Stomach (tissue), 9 donors: ENCODE data around the gene SYT3. TPM values are rescaled to one million over a fixed set of nuclear protein-coding genes. Genes with fewer than 3 reads are reported as not detected.

Source experiments
- DNase-seq, 2 donors: peaks; one replicate each; pipeline versions ENCODE4 v3.0.0 to v3.0.0-alpha.2; 2013 to 2019
- H3K27ac ChIP-seq, 5 donors: fragments of 200-600 bp in 4 of 5; sonication (generic) in 4 of 5; one replicate each; pipeline ENCODE4 v1.5.1; 2013 to 2019; ENCODE audit warnings: mild to moderate bottlenecking in 1 of 5, moderate library complexity in 1 of 5
- H3K27me3 ChIP-seq, 3 donors: fragments of 200-600 bp; sonication (generic); one replicate each; pipeline ENCODE4 v1.5.1; 2017 to 2019; ENCODE audit warnings: mixed run types in 1 of 3
- H3K36me3 ChIP-seq, 4 donors: fragments of 200-600 bp; sonication (generic); 1 replicate in 3 of 4; 2 replicates in 1 of 4; pipeline ENCODE4 v1.5.1; 2016 to 2019
- H3K4me1 ChIP-seq, 4 donors: fragments of 200-600 bp; sonication (generic); one replicate each; pipeline ENCODE4 v1.5.1; 2016 to 2019
- H3K4me3 ChIP-seq, 4 donors: fragments of 200-600 bp; sonication (generic) in 3 of 4; one replicate each; pipeline ENCODE4 v1.5.1; 2016 to 2019; ENCODE audit warnings: mild to moderate bottlenecking in 1 of 4
- H3K9me3 ChIP-seq, 4 donors: fragments of 200-600 bp; sonication (generic); one replicate each; pipeline ENCODE4 v1.5.1; 2016 to 2019
- EP300 ChIP-seq: sonication (generic); formaldehyde crosslinking; IDR thresholded peaks from one replicate; pipeline ENCODE4 v1.6.1; 2017; ENCODE audit warnings: antibody characterized with exemption
- POLR2A ChIP-seq, 4 donors: fragments of 450-650 bp; IDR thresholded peaks; one replicate each; pipeline ENCODE4 v1.6.1; 2016; ENCODE audit warnings: antibody characterized with exemption in 4 of 4, control low read depth in 2 of 4, mild to moderate bottlenecking in 1 of 4, moderate library complexity in 1 of 4
- POLR2AphosphoS5 ChIP-seq, 3 donors: sonication (generic); formaldehyde crosslinking; IDR thresholded peaks; one replicate each; pipeline ENCODE4 v1.6.1; 2016; ENCODE audit warnings: antibody characterized with exemption in 3 of 3
- WGBS, 5 donors: extraction: QIAGEN DNeasy Blood & Tissue Kit in 3 of 5; methylation state at CpG; one replicate each; pipeline versions ENCODE4 v1.1.5 to v1.1.7; 2013 to 2018; 5-methylcytosine and 5-hydroxymethylcytosine counted together
- intact Hi-C: fragments of 100-400 bp; cut with DNase I; formaldehyde crosslinking; loops from one replicate; pipeline ENCODE4 v1.15.1; 2023; ENCODE audit warnings: low total_unique reads
- polyA plus RNA-seq, 3 donors: library from polyadenylated mRNA; stranded (reverse); fragments of 200-250 nt; gene quantifications; one replicate each; pipeline ENCODE4 v1.2.3, GENCODE V29; 2013
- total RNA-seq, 5 donors: library from RNA; depleted of rRNA; stranded (reverse); fragments of >200 nt; gene quantifications; one replicate each; pipeline versions ENCODE4 v1.1.0 to v1.2.3, GENCODE V29; 2014 to 2016
- TF ChIP-seq, protein P1 (sequence below), 7 experiments: fragments of 450-650 bp in 4 of 7; fragments of 200-600 bp in 3 of 7; sonication (generic) in 3 of 7; IDR thresholded peaks; one replicate each; pipeline ENCODE4 v1.5.1; 2016 to 2019; ENCODE audit warnings: antibody characterized with exemption in 7 of 7, control low read depth in 2 of 7, mild to moderate bottlenecking in 1 of 7
- donor health status: healthy with polysubstance abuse.
- donor health status: Bipolar disorder and iron deficiency.
- donor health status: healthy.

Gene SYT3
- total and polyA plus RNA-seq, 8 donors, result 0.13 to 1.3 (median 0.14) TPM; not detected in 5

DNA sequence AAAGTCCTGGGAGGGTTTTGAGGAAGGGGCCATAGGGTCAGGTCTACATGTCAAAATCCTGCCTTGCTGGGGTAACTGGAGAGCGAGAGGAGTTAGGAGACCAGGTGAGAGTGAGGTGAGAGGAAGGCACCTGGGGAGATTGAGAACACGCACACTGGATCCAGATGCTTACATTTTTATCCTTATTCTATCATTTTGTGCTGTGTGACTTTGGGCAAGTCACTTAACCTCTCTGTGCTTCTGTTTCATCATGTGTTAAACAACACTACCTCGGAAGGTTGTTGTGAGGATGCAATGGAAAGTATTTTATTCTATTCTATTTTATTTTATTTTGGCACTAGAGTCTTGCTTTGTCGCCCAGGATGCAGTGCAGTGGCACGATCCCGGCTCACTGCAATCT is 13.0 kb upstream of the SYT3 start:
- Histone ChIP-seq H3K27ac (no peak overlapping the region), H3K36me3 (no peaks in the 10 kb centered on the region), H3K4me1 (peaks cover 0 to 1% (median under 1%) of the 10 kb centered on the region in 4 donors), H3K9me3 (peaks cover 10 to 21% (median 16%) of the 10 kb centered on the region in 4 donors), H3K27me3 (peaks cover 0 to 86% (median 33%) of the 10 kb centered on the region in 3 donors), H3K4me3 (no peak overlapping the region)
- intact Hi-C loops, result no loop called here
- TF ChIP-seq, protein P1, sequence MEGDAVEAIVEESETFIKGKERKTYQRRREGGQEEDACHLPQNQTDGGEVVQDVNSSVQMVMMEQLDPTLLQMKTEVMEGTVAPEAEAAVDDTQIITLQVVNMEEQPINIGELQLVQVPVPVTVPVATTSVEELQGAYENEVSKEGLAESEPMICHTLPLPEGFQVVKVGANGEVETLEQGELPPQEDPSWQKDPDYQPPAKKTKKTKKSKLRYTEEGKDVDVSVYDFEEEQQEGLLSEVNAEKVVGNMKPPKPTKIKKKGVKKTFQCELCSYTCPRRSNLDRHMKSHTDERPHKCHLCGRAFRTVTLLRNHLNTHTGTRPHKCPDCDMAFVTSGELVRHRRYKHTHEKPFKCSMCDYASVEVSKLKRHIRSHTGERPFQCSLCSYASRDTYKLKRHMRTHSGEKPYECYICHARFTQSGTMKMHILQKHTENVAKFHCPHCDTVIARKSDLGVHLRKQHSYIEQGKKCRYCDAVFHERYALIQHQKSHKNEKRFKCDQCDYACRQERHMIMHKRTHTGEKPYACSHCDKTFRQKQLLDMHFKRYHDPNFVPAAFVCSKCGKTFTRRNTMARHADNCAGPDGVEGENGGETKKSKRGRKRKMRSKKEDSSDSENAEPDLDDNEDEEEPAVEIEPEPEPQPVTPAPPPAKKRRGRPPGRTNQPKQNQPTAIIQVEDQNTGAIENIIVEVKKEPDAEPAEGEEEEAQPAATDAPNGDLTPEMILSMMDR (IDR thresholded peaks at IDR 0.05), result no peak
- no peak for TF ChIP-seq POLR2A (IDR thresholded peaks at IDR 0.05)
- TF ChIP-seq POLR2AphosphoS5 (IDR thresholded peaks at IDR 0.05), result no peak
- no peak for TF ChIP-seq EP300
- DNase-seq, result no peak
- WGBS, 5 donors, result 82 to 90% (median 86%) methylated on average over 6 of the region's 6 CpGs

DNA sequence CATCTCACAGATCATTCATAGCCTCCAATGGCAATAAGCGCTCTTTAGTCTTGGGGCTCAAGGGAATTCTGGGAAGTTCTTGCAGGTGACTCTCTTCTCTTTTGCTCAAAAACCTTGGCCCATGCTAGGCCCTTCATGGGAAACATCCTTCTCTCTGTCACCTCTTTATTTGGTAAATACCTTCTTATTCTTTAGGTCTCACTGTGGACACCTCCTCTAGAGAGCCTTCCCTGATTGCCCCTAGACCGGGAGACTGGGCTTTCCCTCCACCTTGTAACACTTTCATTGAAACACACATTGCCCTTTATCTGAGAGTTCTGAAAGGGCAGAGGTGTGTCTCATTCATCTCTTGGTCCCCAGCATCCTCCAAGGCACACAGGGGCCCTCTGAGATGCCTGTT is 11.5 kb upstream of the SYT3 start:
- Histone ChIP-seq H3K4me3 (no peak overlapping the region), H3K36me3 (no peaks in the 10 kb centered on the region), H3K4me1 (no peaks in the 10 kb centered on the region), H3K27me3 (peaks cover 2 to 87% (median 26%) of the 10 kb centered on the region in 3 donors), H3K9me3 (peaks cover 10 to 17% (median 14%) of the 10 kb centered on the region in 4 donors), H3K27ac (no peak overlapping the region)
- no peak for DNase-seq
- TF ChIP-seq EP300, result no peak
- intact Hi-C loops, result no loop called here
- WGBS, 5 donors, result 72 to 87% (median 80%) methylated on average over 2 of the region's 2 CpGs

DNA sequence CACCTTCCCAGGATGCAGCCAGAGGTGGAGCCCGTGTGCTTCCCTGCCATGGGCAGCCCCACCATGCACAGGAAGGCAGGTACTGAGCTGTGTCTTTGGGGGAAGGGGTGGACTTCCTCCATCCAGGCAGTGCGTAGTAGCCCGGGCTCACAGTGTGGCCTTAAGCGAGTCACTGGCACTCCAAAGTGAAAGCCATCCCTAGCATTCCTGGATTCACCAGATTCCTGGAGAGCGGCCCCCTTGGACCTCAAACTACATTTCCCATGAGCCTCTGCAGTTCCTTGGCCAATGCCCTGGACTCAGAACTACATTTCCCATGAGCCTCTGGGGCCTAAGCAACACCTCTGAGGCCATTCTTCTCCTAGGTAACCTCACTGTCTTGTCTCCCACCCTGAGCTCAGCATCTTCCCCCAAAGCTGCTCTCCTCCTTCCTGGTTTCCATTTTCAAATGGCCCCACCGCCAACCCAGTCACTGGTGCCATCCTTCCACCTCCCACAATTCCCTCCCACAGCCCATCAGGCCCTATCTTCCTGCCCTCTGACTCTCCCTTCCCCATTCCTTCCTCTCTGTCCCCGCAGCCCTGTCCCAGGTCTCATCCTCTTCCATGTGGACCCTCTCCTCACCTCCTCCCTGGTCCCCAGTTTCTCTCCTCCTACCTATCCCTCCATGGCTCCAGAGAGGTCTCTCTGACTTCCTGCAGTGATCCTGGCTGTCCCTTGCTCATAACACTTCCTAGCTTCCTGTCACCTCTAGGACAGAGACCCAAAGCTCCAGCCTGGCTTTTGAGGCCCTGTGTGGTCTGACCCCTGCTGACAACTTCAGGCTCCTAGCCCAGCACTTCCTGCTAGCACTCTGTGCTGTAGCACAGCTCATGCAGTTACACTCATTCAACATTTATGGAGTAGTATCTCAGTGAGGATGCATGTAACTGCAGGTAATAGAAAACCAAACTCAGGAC is 10.0 kb upstream of the SYT3 start, which contains the start of gene C19orf81:
Gene C19orf81, plus strand, starts transcription at position 13 of the 959 bp plus-strand sequence. Its CDS starts 0 bp downstream, at position 13.
- Histone ChIP-seq H3K9me3 (peaks cover under 1 to 3% (median 2%) of the 10 kb centered on the region in 4 donors), H3K27me3 (peaks cover 2 to 87% (median 17%) of the 10 kb centered on the region in 3 donors), H3K4me3 (no peak within 1 kb of the TSS), H3K27ac (no peak within 1 kb of the TSS), H3K36me3 (no peaks in the 10 kb centered on the region), H3K4me1 (no peaks in the 10 kb centered on the region)
- DNase-seq, result no peak
- WGBS, 5 donors, result 24 to 41% (median 31%) methylated on average over 6 to 7 of the region's 7 CpGs
- no peak for TF ChIP-seq EP300
- intact Hi-C loops, result no loop called here

DNA sequence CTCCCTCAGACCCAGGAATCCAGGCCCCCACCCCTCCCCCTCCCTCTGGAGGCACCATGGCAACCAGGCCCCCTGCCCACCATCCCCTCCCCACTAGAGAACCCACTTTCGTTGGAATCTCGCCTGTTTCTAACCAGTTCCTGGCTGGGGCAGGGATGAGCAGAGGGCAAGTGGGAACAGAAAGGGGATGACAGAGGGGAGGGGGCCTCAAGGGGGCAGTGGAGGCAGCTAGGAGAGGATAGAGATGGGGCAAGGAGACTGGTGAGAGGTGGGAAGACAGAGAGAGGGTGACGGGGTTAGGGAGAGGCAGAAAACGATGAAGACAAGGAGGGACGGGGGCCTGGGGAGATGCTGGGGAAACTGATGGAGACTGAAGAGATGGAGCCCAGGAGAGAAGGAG is 9.0 kb upstream of the SYT3 start:
- H3K4me1 ChIP-seq, result no peaks in the 10 kb centered on the region
- intact Hi-C loops, result no loop called here
- no peak overlapping the region for H3K27ac ChIP-seq
- no peak overlapping the region for H3K4me3 ChIP-seq
- peaks cover 2 to 92% (median 17%) of the 10 kb centered on the region in 3 donors for H3K27me3 ChIP-seq
- 41 to 58% (median 52%) methylated on average over 5 of the region's 5 CpGs for WGBS, 5 donors
- TF ChIP-seq POLR2A (IDR thresholded peaks at IDR 0.05), result no peak
- DNase-seq, result no peak
- H3K36me3 ChIP-seq, result no peaks in the 10 kb centered on the region
- H3K9me3 ChIP-seq, result no peaks in the 10 kb centered on the region

DNA sequence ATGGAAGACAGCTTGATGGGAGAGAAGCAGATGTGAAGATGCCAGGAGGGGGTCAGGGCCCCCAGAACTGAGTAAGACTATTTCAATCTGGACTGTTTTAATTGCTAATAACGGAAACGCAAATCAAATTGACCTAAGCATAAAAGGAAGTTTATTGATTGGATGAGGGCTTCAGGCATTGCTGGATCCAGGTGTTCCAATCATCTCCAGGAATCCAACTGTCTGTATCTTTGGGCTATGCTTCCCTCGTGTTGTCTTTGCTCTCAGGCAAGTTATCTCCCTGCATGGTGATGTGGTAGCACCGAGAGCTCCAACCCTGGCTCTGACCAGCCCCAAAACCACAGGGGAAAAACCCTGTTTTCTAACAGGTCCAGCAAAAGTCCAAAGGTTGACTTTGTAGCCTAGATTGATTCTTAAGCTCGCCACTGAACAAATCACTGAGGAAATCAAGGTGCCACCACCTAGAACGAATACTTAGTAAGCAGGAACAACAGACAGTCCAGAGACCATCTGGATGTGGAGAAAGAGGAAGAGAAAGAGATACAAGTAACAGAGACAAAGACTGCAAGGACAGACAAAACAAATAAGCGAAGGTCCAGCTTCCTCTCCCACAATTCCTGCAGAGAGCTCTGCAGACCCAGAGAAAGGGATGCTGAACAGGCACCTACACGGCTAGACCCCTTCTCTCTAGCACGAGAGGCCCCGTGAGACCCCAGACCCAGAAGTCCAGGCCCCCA is 8.4 kb upstream of the SYT3 start:
- Histone ChIP-seq H3K4me1 (no peaks in the 10 kb centered on the region), H3K36me3 (no peaks in the 10 kb centered on the region), H3K27me3 (peaks cover 2 to 93% (median 17%) of the 10 kb centered on the region in 3 donors), H3K27ac (no peak overlapping the region), H3K4me3 (no peak overlapping the region), H3K9me3 (no peaks in the 10 kb centered on the region)
- DNase-seq, result no peak
- intact Hi-C loops, result no loop called here
- 55 to 64% (median 59%) methylated on average over 10 of the region's 10 CpGs for WGBS, 5 donors
- TF ChIP-seq POLR2A (IDR thresholded peaks at IDR 0.05) (no peak), EP300 (no peak), POLR2AphosphoS5 (IDR thresholded peaks at IDR 0.05) (no peak)
- TF ChIP-seq, protein P1 (IDR thresholded peaks at IDR 0.05), result no peak
